Medulla oblongata (tissue), 1 donor: ENCODE results near the gene MRPS9.

Experiments used
- DNase-seq: peaks from one replicate; pipeline ENCODE4 v3.0.0-alpha.2; 2015; ENCODE audit errors: extremely low spot score

MRPS9 gene

DNA sequence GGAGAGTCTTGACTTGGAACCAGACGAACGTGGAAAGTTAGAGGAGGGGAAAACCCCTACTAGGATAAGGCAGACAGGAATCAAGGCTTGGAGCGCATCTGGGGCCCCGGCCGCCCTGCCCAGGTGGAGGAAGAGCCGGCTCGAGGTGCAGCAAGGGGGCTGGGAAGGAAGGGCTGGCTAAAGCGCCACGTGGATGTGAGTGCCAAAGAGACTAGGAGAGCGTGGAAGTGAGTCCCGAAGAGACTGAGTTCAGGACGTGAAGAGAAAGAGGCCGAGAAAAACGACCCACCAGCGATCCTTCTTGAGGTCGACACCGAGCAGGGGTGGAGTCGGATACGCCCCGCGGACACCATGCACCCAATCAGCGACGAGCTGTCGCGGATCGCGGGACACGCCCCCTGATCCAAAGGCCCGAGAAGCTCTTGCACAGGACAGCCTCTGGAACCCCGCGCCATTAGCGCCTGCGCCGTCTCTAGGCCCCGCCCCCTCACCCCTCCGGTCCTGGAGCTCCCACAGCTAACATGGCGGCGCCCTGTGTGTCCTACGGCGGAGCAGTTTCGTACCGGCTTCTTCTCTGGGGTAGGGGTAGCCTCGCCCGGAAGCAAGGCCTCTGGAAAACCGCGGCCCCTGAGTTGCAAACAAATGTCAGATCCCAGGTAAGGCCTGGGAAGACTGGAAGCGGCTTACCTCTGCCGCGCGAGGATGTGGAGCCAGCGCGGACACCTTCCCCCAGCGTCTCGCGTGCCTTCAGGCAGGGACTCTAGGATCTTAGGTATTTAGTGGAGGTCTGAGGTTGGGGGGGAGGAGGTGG lies at the start of gene MRPS9:
TSS of gene MRPS9 (plus strand) at position 498 of the 811 bp plus-strand sequence. CDS start at position 522, 24 bp downstream.
- peak; percentile 99 for DNase-seq

DNA sequence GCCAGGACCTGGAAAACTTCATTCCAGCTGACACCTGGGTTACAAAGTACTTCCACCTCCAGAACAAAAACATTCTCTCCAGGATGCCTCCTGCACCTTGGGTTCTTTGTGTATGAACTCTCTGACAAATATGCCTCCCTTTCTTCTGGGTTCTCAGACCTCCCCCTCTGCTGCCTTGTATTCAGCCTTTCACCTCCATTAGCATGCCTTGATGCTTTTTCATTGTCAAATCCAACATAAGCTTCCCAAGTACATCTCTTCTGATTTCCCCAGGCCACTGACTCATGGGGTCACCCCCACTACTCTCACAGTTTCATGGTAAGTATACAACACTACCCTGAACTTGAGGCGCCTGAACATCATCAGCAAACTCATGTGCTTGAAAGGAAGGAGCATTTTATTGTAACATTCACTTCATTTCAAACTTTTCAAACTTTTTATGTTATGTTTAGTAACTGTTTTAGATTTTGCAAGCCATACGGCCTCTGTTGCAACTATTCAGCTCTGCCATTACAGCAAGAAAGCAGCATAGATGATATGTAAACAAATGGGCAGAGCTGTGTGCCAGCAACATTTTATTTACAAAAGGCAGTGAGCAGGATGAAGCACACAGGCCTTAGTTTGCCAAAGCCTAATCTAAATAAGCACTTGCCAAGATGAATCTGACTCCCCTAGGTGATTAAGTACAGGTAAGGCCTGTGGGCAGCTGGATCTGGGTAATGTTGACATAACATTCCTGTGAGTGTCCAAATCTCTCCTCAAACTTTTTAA lies 32.5 kb upstream of the MRPS9 start:
- no peak for DNase-seq

DNA sequence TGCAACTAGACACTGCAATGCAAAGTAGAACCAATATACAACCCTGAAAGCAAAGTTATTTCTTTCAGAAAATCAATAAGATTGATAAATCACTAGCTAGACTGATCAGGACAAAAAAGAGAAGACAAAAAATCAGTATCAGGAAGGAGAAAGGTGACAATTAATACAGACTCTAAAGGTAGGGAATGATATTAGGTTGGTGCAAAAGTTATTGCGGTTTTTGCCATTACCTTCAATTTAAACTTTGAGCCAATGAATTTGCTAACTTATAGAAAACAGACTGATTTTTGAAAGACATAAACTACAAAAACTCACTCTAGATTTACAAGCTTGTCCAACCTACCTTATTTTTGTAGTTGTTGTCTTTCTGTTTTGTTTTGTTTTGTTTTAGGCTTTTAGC lies 30.5 kb upstream of the MRPS9 start:
- no peak for DNase-seq

DNA sequence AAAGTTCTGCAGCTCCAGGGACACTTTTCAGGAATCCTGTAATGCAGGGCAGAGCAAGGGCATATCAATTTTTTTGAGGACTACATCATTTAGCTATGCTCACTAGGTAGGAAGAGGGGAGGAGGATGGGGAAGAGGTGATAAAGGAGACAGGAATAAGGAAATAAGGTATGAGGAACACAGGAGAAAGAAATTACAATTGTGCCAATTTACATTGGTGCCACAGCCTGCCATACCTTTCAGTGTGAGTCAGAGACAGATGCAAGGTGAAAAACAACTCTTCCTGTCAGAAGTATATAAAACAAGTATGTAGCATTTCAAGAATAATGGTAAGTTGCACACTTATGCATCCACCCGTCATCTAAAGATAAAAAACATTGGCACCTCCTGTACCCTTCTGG lies 5.4 kb upstream of the MRPS9 start:
- no peak for DNase-seq

DNA sequence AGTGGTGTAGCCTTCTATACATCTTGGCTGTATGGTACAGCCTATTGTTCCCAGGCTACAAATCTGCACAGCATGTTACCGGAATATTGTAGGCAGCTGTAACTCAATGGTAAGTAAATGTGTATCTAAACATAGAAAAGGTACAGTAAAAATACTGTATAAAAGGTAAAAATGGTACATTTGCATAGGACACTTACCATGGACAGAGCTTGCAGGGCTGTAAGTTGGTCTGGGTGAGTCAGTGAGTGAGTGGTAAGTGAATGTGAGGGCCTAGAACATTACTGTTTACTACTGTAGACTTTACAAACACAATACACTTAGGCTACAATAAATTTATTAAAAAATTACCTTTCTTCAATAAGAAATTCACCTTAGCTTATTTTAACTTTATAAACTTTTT lies 3.7 kb upstream of the MRPS9 start:
- DNase-seq: no peak

DNA sequence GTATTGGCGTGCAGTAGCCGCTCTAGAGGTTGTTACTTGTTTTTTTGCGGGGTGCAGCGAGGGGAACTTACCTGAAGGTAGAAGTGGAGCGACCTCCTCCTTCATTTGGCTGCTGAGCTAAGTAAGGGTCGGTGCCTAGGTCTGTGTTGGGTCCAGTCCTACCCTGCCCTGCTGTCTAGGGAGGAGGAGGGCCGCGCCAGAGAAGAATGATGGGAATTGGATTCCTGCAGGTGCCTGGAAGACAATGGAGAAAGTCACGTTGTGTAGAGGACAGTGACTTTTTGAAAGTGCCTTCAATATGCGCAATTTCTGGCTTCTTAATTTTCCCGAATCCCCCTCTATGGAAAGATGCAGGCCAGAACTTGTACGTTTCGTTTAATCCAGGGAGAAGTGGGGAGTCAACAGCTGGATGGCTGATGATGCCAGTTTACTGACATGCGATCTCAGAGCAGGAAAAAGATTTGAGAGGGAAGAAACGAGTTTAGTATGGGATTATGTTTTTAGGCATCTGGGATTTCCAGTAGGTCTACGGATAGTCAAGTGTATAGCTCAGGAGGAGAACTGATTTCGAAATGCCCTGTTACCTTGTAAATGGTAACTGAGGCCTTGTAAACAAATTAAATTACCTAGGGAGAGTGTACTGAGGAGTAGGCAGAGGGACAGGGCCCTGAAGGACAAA lies 653 bp downstream of the MRPS9 start:
- DNase-seq: peak; percentile 15

DNA sequence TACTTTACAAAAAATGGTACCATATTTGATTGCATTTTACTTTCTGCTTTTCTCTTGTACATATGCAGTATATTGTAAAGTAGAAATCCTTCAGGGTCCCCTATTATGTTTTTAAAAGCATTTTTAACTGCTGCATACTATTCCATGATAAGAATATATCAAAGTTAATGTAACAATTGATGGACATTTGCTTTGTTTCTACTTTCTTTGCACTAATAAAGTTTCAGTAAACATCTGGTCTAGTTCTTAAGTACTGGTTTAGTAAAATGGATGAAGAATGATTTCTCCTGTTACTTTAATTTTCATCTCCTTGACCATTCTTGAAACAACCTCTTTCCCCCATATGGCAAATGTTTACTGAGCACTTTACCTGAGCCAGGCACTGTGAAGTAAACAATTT lies 1.7 kb downstream of the MRPS9 start:
- no peak for DNase-seq

DNA sequence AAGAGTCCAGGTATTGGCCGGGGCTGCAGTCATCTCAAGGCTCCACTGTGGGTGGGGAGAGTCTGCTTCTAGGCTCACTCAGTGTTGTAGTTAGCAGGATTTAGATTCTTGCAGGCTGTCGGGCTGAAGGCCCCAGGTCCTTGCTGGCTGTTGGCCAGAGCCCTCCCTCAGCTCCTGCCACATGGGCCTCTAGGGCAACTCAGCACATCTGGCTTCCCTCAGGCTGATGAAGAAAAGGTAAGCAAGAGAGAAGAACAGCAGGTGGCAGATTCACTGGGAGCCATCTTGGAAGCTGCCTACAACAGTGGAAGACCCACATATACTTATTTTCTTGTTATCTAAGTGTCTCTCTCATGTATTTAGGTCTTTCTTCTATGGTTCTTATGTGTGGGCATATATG lies 4.3 kb downstream of the MRPS9 start:
- no peak for DNase-seq

DNA sequence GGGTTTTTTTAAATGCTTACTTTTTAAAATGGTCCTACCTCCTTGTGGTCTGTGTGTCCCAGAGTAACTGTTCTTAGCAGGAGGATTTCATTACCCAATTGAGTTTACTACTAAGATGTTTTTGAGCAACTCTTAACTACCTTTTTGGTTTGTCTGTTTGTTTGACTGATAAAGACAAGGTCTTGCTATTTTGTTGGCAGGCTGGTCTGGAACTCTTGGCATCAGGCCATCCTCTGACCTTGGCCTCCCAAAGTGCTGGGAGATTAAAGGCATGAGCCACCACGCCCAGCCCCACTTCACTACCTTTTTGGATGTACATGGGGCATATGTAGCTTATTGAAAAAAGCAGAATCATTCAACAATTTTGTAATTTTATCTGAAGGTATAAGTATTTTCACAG lies 14.9 kb downstream of the MRPS9 start:
- DNase-seq: no peak

DNA sequence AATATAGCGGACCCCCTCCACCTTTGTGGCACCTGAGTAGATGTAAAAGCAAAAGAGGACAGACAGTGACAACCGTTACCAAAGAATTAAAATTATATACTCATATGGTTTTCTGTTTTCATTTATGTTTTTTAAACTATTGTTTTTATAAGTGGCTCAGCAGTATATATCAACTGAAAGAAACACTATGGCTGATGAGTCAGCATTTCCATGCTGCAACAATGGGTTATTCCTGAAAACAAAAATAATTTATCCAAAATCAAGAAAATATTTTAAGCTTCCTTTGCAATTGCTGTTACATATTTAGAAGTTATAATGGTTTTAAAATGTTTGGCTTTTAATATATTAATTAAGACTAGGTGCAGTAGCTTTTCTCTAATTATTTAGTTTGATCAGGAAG lies 17.7 kb downstream of the MRPS9 start:
- no peak for DNase-seq

DNA sequence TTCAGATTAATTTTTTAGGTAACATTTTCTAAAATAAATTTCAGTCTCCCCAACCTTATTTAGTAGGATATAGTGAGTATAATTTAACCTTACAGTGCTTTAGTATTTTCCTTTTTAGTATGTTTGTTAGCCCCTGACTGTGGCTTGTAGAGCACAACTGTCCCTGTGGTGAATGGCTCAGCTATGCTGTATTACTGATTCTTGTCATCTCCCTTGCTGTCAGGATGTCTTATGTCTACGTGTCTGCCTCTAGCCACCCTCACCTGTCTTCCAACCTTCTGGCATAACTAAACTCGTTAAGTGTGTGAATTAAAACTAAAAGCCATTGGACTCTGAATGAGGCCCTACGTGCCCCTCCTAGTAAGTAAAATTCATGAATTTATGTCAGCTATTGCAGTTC lies 18.4 kb downstream of the MRPS9 start:
- no peak for DNase-seq

DNA sequence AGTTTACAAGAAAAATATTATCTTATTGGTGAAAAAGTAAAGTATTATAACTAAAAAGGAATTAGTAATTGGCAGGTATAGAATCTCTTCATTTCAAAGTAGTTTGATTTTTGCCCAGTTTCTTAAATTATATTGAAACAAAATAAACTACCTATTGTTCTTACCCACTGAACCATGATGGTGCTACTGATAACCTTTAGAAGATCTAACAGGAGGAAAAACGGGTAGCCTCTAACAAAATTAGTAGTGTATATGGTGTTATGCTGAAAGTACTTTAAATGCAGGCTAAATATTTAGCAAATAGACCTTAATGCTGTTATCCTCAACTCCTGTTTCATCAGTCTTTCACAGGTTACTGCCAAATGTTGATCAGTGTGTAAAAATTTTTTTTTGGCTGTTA lies 19.1 kb downstream of the MRPS9 start:
- DNase-seq: no peak

DNA sequence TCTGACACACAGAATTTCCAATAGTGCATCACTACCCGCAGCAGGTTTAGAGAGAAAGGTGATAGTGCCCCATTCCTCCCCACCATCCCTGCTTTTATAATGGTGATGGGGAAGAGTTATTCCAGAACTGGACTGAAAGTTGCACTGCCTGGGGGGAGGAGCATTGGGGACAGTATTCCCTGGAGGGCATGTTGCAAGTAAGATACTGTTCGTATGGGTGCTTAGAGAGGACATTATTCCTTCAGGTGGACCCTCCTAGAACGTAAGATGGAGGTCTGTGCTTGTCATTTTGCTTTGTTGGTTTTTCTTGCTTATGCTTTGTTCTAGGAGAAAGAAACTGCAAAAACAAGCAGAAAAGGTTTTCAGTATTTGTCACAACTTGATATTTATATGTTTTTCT lies 23.7 kb downstream of the MRPS9 start:
- DNase-seq: no peak

DNA sequence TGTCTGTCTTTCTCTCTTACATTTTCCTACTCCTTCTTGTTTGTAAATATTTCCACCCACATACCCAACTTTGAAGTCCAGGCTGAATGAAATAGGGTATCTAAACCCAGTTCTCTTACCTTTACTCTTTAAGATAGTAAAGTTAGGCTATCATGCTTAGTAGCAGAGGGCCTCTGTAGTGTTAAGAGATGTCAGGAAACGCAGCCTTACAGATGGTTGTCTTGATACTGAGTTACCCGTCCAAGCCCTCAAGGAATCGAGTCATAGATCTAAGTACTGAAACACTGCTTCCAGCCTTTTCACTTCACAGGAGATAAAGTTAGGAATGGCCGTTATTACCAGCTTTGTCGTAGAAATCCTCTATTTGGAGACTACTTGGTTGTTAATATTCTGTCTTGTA lies 24.3 kb downstream of the MRPS9 start:
- DNase-seq: no peak

DNA sequence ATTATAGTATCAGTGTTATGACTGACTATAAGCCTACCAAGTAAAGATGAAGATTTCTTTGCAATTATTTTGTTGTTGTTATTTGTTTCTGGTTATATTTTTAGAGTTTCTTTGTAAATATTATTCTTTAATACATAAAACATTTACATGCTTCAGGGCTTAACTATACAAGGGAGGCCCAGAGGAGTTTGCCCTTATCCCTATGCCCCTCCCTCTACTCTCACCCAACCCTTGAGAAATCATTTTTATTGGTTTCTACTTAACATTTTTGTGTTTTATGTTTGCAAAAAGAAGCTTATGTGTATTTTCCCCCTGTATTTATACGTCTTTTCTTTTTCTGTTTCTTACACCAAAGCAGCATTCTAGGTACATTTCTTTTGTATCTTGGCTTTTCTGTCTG lies 30.5 kb downstream of the MRPS9 start:
- no peak for DNase-seq

DNA sequence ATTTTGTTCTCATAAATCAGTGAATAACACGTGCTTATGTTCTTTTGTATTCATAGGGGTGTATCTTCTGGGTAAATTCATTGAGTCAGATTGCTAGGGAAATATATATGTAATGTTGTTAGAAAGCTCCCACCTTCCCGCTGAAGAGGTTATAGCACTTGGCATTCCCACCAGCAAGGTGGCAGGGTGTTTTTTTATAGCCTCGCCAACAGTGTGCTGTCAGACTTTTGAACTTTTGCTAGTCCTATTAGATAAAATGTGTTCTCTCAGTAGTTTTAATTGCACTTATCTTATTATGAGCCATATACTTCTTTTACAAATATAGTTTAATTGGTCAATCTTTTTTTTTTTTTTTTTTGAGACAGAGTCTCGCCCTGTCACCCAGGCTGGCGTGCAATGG lies 31.0 kb downstream of the MRPS9 start:
- no peak for DNase-seq

DNA sequence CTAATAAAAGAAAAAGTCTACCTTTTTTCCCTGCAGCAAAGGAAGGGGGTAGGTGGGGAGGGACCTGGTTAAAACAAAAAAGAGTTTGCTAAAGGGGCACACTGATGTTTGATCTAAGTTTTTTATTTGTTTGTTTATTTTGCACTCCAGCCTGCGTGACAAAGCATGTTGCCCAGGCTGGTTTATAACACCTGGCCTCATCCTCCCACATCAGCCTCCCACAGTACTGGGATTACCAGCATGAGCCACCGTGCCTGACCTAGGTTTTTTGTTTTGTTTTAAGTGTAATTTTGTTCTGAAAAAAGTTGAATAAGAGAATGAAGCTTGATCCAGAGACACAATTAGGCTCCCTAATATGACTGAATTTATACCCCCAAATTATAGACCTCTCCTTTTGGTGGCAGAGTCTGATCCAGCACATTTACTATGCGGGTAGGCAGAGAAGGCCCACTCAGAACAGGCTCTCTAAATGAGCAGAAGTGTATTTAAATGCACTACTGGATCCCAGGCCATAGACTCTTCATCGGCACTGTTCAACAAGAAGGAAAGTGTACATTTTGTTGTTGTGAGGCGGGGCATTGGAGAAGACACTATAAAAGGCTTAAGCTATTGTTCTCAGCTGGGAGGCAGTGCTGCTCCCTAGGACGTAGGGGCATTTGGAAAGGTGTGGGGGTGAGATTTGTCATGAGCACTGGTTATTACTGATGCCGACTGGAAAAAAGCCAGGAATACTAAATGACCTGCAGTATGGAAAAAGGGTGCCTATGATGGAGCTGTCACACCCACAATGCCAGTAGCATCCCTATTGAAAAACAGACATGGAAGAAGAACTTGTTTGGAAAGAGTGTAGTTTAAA lies 32.4 kb downstream of the MRPS9 start:
- no peak for DNase-seq

DNA sequence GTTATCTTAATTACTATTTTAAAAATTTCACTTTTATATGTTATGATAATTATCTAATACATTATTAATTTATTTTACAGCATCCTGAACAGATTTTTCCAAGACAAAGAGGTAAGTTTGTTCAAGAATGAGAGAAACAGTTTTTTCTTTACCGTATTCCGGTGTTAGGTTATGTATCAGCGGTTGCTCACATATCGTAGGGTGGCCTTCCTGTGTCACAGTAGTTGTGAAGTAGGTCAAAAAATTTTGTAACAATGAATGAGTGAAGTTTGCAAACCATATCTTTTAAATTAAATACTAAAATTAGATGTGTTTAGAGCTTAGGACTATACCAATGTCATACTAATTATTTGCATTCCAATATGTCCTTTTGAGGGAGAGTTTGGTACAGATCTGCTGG lies 33.5 kb downstream of the MRPS9 start:
- no peak for DNase-seq

DNA sequence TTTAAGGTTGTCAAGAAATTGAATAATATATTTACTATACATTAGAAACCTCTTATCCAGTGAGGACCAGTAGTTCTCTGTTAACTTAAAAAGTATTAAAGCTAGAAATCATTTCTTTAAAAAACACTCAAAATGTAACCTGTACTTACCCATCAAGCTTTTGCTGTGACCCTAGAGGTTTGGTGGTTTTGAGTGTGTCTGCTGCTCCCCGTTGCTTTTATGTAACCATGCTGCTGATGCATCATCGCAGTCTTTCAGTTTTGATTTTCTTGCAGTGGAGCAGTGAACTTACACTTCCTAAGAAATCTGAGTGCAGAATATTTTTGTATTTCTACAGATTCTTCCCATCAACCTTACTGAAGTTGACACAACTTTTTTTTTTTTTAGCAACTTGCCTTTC lies 34.2 kb downstream of the MRPS9 start:
- no peak for DNase-seq

DNA sequence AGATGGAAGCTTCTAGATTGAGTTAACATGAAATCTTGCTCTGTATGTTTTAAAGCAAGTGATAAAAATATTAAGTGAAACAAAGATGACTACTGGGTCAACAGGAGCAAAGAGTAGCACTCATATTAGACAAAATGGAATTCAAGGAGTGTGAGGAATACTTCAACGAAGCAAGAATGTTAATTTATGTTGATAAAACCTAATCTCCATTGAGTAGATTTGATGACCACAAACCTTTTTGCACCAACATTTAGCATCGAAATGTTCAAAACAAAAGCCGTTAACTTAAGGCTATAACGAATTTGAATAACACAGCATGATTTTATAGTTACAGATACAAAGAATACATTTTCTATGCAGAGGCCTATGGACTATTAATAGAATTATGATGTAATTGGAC lies 35.7 kb downstream of the MRPS9 start:
- no peak for DNase-seq

DNA sequence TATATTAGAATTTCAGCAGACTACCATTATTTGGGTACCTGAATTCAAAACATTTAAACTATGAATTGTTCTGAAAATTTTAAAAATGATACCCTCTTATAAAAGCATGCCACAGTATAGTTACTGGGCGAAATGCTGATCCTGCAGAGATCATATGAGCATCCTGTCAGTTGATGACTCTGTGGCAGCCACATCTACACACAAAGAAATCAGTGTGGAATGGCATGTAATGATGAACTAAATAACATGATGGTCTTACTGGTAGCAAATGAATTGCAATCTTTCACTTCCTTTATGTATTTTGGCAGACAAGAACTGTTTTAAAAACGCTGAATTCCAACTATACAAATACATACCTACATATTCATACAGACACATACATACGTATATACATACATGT lies 38.3 kb downstream of the MRPS9 start:
- DNase-seq: peak; percentile 14
